ENCODE data around the gene PLOD1. TPM values are rescaled to one million over a fixed set of nuclear protein-coding genes. Genes with fewer than 3 reads are reported as not detected.

The PLOD1 gene
- total and polyA plus RNA-seq, 2 of the 13 experiments (the other 11 are each of a cell fraction or from before 2014, with no cell fraction given): 70.1 to 318 TPM

- TF ChIP-seq ATRX (CRISPR knock-in tag; IDR thresholded peaks at IDR 0.05; ENCODE audit: borderline replicate concordance) (no peak), SRSF9 (IDR thresholded peaks at IDR 0.05; ENCODE audit: borderline replicate concordance, insufficient read depth, low read depth, low read length, poor library complexity, severe bottlenecking) (no peak), HNF1B (CRISPR knock-in tag; IDR thresholded peaks at IDR 0.05) (peak; percentile 70), RNF2 (conservative IDR thresholded peaks at IDR 0.05; ENCODE audit: low read depth) (no peak), AGO2 (optimal IDR thresholded peaks at IDR 0.05; ENCODE audit: low read depth, low read length) (peak; percentile 28), DR1 (CRISPR knock-in tag; IDR thresholded peaks at IDR 0.05) (no peak), ZNF703 (CRISPR knock-in tag; IDR thresholded peaks at IDR 0.05; ENCODE audit: borderline replicate concordance) (no peak; the same call in 1 of the 2 replicates), ZNF451 (CRISPR knock-in tag; IDR thresholded peaks at IDR 0.05) (peak; percentile 90), ATF7 (IDR thresholded peaks at IDR 0.05) (no peak), ATF7 (CRISPR knock-in tag; IDR thresholded peaks at IDR 0.05) (no peak), POLR2G (IDR thresholded peaks at IDR 0.05; ENCODE audit: low read depth, low read length) (peak; percentile 76), ZBTB7A (CRISPR knock-in tag; IDR thresholded peaks at IDR 0.05) (peak; percentile 64; the same call in 1 of the 2 replicates), MBD4 (IDR thresholded peaks at IDR 0.05; ENCODE audit: borderline replicate concordance, low read length) (no peak), SAFB2 (CRISPR knock-in tag; IDR thresholded peaks at IDR 0.05; ENCODE audit: borderline replicate concordance, low read depth) (no peak), HMG20B (CRISPR knock-in tag; conservative IDR thresholded peaks at IDR 0.05) (no peak), HIC2 (CRISPR knock-in tag; IDR thresholded peaks at IDR 0.05; ENCODE audit: low read depth) (no peak; the same call in 1 of the 2 replicates), ZBTB7B (CRISPR knock-in tag; IDR thresholded peaks at IDR 0.05) (0 out of 2 replicates have a peak, but pooled peaks have one; percentile 38), TBL1XR1 (IDR thresholded peaks at IDR 0.05; ENCODE audit: borderline replicate concordance, low read length, partially characterized antibody) (no peak), CC2D1A (CRISPR knock-in tag; IDR thresholded peaks at IDR 0.05) (no peak), ZNF143 (CRISPR knock-in tag; IDR thresholded peaks at IDR 0.05) (peak; percentile 28; the same call in 1 of the 2 replicates), SMARCC2 (IDR thresholded peaks at IDR 0.05) (no peak), ZFP1 (CRISPR knock-in tag; IDR thresholded peaks at IDR 0.05) (no peak), KLF6 (CRISPR knock-in tag; IDR thresholded peaks at IDR 0.05) (peak; percentile 86), TP53 (CRISPR knock-in tag; conservative IDR thresholded peaks at IDR 0.05) (peak; percentile 47; the same call in 1 of the 2 replicates), ZKSCAN8 (CRISPR knock-in tag; IDR thresholded peaks at IDR 0.05; ENCODE audit: borderline replicate concordance) (no peak), ETV5 (CRISPR knock-in tag; IDR thresholded peaks at IDR 0.05; ENCODE audit: borderline replicate concordance) (no peak; the same call in 1 of the 2 replicates), ZNF512 (CRISPR knock-in tag; IDR thresholded peaks at IDR 0.05) (0 out of 2 replicates have a peak, but pooled peaks have one; percentile 70)
These were observed at the start of gene PLOD1 (continued) for GRCh38 chr1:11934302-11935056.
